ENCODE data around the gene CLEC9A. TPM values are rescaled to one million over a fixed set of nuclear protein-coding genes. Genes with fewer than 3 reads are reported as not detected.

The CLEC9A gene
- total and polyA plus RNA-seq, 2 of the 8 experiments (the other 6 are each of a cell fraction or from before 2014, with no cell fraction given) = not detected

DNA sequence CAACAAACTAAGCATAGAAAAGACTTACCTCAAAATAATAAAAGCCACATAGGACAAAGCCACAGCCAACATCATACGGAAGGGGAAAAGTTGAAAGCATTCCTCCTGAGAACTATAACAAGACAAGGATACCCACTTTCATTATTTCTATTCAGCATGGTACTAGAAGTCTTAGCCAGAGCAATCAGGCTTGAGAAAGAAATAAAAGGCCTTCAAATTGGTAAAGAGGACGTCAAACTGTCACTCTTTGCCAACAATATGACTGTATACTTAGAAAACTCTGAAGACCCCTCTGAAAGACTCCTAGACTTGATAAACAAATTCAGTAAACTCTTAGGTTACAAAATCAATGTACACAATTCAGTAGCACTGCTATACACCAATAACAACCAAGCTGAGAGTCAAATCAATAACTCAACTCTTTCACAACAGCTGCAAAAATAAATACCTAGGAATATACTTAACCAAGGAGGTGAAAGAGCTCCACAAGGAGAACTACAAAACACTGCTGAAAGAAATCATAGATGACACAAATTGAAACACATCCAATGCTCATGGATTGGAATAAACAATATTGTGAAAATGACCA is 79.9 kb downstream of the CLEC9A start:
- Histone ChIP-seq H2BK12ac (ENCODE audit: low read depth, low read length) (no peak overlapping the region), H3K9me3 (ENCODE audit: insufficient read depth in 2 of 2, low read depth in 1 of 2, low read length in 1 of 2) (peaks cover 0 to 4% of the 10 kb centered on the region in 2 experiments; a peak in 1 of 4 replicates), H3K23me2 (ENCODE audit: low read depth, low read length) (no peaks in the 10 kb centered on the region), H3K4me2 (ENCODE audit: insufficient read depth in 1 of 2, low read depth in 2 of 2, low read length in 2 of 2) (no peak overlapping the region), H2BK20ac (ENCODE audit: low read length) (no peak overlapping the region), H3K36me3 (ENCODE audit: control insufficient read depth in 2 of 4, insufficient read depth in 4 of 4, low read length in 3 of 4) (no peaks in the 10 kb centered on the region; a peak in 1 of 8 replicates), H4K91ac (replicated peaks; ENCODE audit: insufficient read length, low read length) (no peak overlapping the region), H2BK15ac (ENCODE audit: low read length) (no peak overlapping the region), H4K5ac (ENCODE audit: insufficient read length, low read depth, low read length) (no peak overlapping the region), H3K27ac (ENCODE audit: low read depth, low read length) (no peak overlapping the region), H4K20me1 (replicated peaks in 1 of 2; ENCODE audit: control insufficient read depth in 1 of 2, insufficient read depth in 2 of 2, low read length in 2 of 2) (no peaks in the 10 kb centered on the region), H3K4ac (replicated peaks; ENCODE audit: insufficient read length, low read depth, low read length) (no peak overlapping the region), H2AK5ac (ENCODE audit: low read depth, low read length) (no peak overlapping the region), H3K14ac (ENCODE audit: insufficient read length) (no peak overlapping the region), H2BK5ac (ENCODE audit: low read depth, low read length) (no peak overlapping the region), H3K79me1 (ENCODE audit: low read depth, low read length) (no peaks in the 10 kb centered on the region), H3K79me2 (ENCODE audit: control insufficient read depth in 1 of 2, insufficient read depth in 2 of 2, low read length in 2 of 2) (no peaks in the 10 kb centered on the region), H3K4me3 (ENCODE audit: extremely low read depth in 1 of 4, insufficient read depth in 2 of 4, low read depth in 3 of 4, low read length in 4 of 4) (no peak overlapping the region), H4K8ac (ENCODE audit: extremely low read depth, insufficient read depth, low read length) (no peak overlapping the region), H3K23ac (ENCODE audit: insufficient read length) (no peak overlapping the region), H3K56ac (replicated peaks; ENCODE audit: insufficient read length, low read depth, low read length) (no peak overlapping the region), H3K9ac (replicated peaks in 1 of 4; ENCODE audit: extremely low read depth in 1 of 4, low read depth in 3 of 4, low read length in 3 of 4) (no peak overlapping the region), H3K27me3 (replicated peaks in 1 of 4; ENCODE audit: control insufficient read depth in 3 of 4, extremely low read depth in 1 of 4, insufficient read depth in 3 of 4, low read length in 3 of 4) (no peaks in the 10 kb centered on the region), H2AFZ (ENCODE audit: low read length) (no peak overlapping the region), H3K18ac (ENCODE audit: extremely low read depth, low read length) (no peak overlapping the region), H3K4me1 (replicated peaks in 1 of 4; ENCODE audit: control insufficient read depth in 3 of 4, insufficient read depth in 4 of 4, low read length in 3 of 4) (no peaks in the 10 kb centered on the region), H2BK120ac (replicated peaks; ENCODE audit: low read depth, low read length) (no peak overlapping the region)
- TF ChIP-seq, protein P1, sequence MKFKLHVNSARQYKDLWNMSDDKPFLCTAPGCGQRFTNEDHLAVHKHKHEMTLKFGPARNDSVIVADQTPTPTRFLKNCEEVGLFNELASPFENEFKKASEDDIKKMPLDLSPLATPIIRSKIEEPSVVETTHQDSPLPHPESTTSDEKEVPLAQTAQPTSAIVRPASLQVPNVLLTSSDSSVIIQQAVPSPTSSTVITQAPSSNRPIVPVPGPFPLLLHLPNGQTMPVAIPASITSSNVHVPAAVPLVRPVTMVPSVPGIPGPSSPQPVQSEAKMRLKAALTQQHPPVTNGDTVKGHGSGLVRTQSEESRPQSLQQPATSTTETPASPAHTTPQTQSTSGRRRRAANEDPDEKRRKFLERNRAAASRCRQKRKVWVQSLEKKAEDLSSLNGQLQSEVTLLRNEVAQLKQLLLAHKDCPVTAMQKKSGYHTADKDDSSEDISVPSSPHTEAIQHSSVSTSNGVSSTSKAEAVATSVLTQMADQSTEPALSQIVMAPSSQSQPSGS (IDR thresholded peaks at IDR 0.05; ENCODE audit: low read length) = no peak
- no peak for TF ChIP-seq SP4 (IDR thresholded peaks at IDR 0.05; ENCODE audit: low read length)
- TF ChIP-seq PHF8 (conservative IDR thresholded peaks at IDR 0.05; ENCODE audit: low read depth, low read length) = no peak
- no peak for TF ChIP-seq CEBPB (IDR thresholded peaks at IDR 0.05; ENCODE audit: low read depth, low read length)
- TF ChIP-seq HDAC6 (IDR thresholded peaks at IDR 0.05; ENCODE audit: low read depth, low read length) = no peak
- no peak for TF ChIP-seq TAF7 (optimal IDR thresholded peaks at IDR 0.05; ENCODE audit: borderline replicate concordance, low read depth, low read length)
- no peak for TF ChIP-seq RXRA (IDR thresholded peaks at IDR 0.05; ENCODE audit: insufficient read depth, low read depth, low read length)
- no peak for TF ChIP-seq NRF1 (IDR thresholded peaks at IDR 0.05; ENCODE audit: low read depth, low read length)
- TF ChIP-seq TAF1 (IDR thresholded peaks at IDR 0.05; ENCODE audit: low read depth, low read length) = no peak
- no peak for TF ChIP-seq POLR2A (IDR thresholded peaks at IDR 0.05; ENCODE audit: control extremely low read depth in 1 of 2, low read depth in 2 of 2, low read length in 2 of 2)
- no peak for TF ChIP-seq EGR1 (IDR thresholded peaks at IDR 0.05; ENCODE audit: borderline replicate concordance, low read depth, low read length)
- TF ChIP-seq FOSL1 (IDR thresholded peaks at IDR 0.05; ENCODE audit: insufficient read depth, low read depth, low read length) = no peak
- no peak for DNase-seq (ENCODE audit: low read depth in 1 of 2, low spot score in 2 of 2)
- CTCF ChIA-PET (ENCODE audit: partially characterized antibody) = interaction anchor here (1.7 kb wide), 1 partner anchor 30 kb away, joined by 4 read pairs; no protein-coding TSS in a partner anchor
- POLR2A ChIA-PET (ENCODE audit: partially characterized antibody) = no interaction called here
- FAIRE-seq = no peak
- WGBS, 2 experiments (ENCODE audit: extremely low coverage in 1 of 2, insufficient coverage in 1 of 2, insufficient read length in 1 of 2, insufficient replicate concordance in 2 of 2, low coverage in 1 of 2, low lambda C conversion rate in 2 of 2, missing lambda C conversion rate in 1 of 2) = 94% methylated on average over 2 of the region's 2 CpGs; no CpG with 5 or more reads in 1 of the 2 experiments
